Left ventricle myocardium superior (tissue), 1 donor: Measurements from ENCODE around the gene CYTH3. TPM values are rescaled to one million over a fixed set of nuclear protein-coding genes. Genes with fewer than 3 reads are reported as not detected.

Experiments used
- ATAC-seq: fragments of 200-7000 bp; cut with Tn5 transposase; one replicate; pipeline ENCODE4 v1.9.1; 2020; ENCODE audit warnings: mild to moderate bottlenecking, moderate library complexity
- DNase-seq: peaks from one replicate; pipeline ENCODE4 v3.0.0-alpha.2; 2020
- intact Hi-C: fragments of 100-400 bp; cut with micrococcal nuclease; formaldehyde crosslinking; loops from one replicate; pipeline ENCODE4 v1.11.0; 2022
- total RNA-seq: library from RNA; stranded (reverse); fragmentation: NEBNext Ultra II Directional; extraction: Animal tissue kit (Norgen Biotek cat#: 25700); gene quantifications from one replicate; pipeline ENCODE4 v1.2.1, GENCODE V29; 2021
- donor health status: DM: no; HTN: yes; CAD: no; lungs with severe emphysema.

Gene CYTH3
- total RNA-seq, 1 donor from 2014 or later, result 27.8 TPM

DNA sequence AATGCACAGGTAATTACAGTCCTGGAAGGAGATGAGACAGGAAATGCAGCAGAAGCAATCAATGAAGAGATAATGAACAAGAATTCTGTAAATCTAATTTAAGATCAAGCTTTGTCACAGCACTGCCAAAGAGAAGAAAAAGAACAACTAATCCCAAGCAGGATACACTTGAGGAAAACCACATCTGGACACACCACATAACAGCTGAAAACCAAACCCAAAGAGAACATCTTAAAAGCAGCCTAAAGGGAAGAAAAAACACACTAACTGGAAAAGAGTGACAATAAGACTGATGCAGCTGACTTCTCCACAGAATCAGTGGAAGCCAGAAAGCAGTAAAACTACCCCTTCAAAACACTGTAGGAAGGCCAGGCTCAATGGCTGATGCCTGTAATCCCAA is 10.2 kb downstream of the CYTH3 start:
- ATAC-seq, result no peak
- intact Hi-C loops, result loop anchor here (10.0 kb wide), 1 partner anchor 87 kb away; no protein-coding TSS in a partner anchor
- DNase-seq, result no peak

DNA sequence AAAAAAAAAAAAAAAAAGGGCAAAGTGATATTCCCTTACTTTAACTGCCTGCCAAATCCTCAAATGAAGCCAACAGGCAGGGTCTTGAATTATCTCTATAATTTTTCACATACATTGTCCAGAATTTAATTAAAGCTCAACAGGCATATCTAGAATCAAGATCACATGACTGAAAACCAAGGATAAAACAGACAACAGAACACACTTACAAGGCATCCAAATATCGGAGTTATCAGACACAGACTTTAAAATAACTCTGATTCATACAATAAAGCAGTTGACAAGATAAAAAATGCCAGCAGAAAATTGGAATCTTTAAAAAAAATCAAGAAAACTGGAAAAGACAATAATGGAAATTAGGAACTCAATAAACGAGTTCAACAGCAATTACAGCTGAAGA is 10.7 kb downstream of the CYTH3 start:
- intact Hi-C loops, result loop anchor here (10.0 kb wide), 1 partner anchor 87 kb away; no protein-coding TSS in a partner anchor
- DNase-seq, result no peak
- no peak for ATAC-seq

DNA sequence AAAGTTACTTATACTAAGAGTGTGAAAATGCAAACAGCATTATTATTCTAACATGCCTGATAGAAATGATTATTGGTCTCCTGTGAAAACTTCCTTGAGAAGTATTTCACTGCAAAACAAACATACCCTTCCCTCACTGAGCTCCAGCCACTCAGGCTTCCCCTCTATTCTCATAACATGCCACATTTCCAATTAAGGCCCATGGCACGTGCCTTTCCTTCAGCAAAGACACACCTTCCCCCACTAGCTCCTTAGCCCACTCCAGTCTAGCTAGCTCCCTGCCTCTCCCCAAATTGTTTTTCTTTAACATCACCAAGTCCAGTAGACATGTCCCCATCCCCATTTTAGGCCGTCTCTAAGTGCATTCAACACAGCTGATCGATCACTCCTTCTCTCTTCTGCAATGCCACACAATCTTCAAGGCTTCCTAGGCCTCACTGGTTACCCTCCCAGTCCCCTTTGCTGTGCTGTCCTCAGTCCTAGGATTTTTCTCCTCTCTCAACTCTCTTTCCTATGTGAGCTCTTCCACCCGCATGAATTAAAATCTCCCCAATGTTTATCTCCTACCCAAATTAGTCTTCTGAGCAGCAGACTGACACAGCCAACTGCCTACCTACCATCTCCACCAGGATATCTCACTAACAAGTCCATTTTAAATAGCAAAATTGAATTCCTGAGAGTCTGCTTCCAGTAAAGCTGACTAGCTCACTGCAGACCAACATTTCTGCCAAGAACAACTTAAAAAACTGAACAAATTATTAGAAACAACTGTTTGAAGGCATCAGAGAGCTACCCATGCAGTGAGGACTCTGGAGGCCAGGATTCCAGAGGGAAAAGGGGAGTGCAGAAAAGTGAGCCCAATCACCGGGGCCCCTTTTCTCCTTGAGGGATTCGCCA is 11.9 kb downstream of the CYTH3 start:
- no peak for DNase-seq
- intact Hi-C loops, result loop anchor here (10.0 kb wide), 1 partner anchor 86 kb away; no protein-coding TSS in a partner anchor
- ATAC-seq, result peak; percentile 40

DNA sequence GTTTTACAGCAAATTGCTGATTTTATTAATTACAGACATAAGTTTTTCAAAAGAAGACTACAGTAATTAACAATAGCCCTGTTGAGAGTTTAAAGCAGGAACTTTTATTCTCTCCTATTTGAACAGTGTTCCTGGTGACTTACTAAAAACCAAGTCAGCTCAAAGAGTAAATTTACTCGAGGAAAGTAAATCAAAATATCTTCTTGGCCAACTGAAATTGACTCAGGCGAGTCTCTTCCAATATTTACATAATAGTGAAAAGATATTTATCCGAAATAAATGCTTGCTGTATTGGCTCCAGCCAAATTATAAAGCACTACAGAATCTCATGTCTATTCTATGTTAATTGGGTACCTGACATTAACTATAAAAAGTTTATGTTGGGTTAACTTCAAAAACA is 13.2 kb downstream of the CYTH3 start:
- no peak for ATAC-seq
- DNase-seq, result no peak
- intact Hi-C loops, result no loop called here

DNA sequence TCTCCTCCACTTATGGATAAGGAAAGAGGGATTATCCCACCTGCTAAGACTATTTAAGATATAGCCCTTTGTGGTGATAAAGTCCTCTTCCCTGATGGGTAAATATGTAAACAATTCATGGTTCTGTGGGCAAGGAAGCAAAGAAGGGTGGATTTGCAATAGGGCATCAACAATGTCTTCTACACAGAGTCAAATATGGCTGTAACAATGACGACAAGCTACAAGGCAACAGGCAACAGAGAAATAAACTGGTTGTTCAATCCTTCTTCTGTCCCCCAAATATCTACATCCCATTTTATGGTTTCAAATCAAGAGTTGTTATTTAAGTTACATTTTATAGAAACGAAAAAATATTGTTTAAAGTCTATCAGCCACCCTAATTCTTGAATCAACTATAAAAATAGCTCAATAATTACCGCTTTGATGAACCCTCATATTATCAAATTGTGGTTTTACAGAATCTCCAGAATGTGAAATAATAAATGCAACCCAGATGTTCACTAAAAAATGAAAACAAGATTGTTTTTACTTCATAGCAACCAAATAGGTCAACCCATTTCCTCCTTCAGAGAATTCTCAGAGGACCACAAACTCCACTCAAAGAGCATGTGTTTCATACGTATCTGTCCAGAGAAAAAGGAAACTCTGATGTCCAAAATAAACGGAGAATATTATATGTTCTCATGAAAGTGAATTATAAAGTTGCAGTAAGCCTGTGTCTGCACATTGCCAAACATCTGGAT is 13.8 kb downstream of the CYTH3 start:
- intact Hi-C loops, result no loop called here
- ATAC-seq (peak; percentile 60), DNase-seq (no peak)

DNA sequence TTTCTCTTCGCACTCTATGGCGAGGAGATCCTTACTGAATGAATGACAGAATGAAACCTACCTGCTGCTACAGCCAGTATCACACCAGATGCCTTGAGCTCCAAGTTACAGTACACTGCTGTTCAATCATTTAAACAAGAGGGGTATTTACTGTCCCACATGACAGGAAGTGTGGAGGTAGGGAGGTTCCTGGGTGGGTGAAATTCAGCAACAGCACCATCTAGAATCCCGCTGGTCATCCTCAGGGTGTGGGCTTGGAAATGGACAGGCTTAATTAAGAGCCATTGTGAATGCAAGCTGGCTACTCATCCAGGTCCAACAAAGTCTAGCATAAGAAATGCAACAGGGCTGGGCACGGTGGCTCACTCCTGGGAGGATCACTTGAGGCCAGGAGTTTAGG is 14.7 kb downstream of the CYTH3 start:
- ATAC-seq (no peak), DNase-seq (no peak)
- intact Hi-C loops, result no loop called here

DNA sequence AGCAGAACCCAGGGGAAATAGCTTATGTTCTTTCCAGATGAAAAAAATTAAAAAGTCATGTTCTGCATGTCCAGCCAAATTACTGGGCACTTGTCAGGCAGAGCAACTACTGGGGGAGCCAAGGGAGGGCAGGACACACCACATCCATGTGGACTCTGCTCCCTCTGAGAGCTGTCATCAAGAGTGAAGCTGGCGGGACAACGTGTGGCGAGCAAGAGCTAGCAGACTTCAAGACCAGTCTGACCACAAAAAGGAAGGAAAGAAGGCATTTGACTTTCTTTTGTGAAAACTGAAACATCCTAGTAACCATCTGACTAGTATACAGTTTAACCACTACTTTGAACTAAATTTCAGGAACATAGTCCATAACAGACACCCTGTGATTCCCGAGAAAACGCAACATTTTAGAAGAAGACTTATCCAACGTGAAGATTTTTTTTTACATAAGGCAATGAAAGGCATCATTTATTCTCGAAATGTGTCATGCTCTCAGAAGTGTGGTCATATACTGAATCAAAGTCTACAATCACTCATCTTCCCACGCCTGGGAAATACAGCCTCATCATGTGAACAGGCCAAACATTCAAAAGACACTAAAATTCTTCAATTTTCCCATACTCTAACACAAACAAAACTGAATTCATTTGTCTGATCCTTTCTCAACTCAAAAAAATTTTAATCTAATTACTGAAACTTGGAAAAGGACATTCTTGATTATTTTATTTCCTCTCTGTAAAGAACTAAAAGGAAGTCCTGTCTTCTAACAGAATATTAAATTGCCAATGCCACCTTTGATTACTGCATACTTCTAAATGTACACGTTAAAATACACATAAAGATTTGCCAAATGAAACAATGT is 15.5 kb downstream of the CYTH3 start:
- DNase-seq (peak; percentile 79), ATAC-seq (peak; percentile 83)
- intact Hi-C loops, result no loop called here

DNA sequence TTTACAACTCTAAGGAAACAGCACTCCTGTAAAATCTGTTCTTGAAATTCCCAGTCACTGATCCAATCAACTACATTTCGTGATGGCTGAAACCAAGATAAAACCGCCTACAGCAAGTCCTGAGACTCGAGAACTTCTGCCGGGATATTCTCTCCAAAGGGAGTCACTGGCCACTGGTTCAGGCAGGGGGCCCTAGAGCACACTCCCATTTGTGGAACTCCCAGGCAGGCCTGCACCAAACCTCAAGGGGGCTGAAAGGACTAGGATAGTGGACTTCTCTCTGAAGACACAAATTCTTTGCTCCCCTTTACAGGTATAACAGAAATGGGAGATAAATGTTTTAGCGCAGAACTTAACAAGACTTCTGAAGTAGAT is 16.3 kb downstream of the CYTH3 start:
- intact Hi-C loops, result no loop called here
- DNase-seq (no peak), ATAC-seq (peak; percentile 41)

DNA sequence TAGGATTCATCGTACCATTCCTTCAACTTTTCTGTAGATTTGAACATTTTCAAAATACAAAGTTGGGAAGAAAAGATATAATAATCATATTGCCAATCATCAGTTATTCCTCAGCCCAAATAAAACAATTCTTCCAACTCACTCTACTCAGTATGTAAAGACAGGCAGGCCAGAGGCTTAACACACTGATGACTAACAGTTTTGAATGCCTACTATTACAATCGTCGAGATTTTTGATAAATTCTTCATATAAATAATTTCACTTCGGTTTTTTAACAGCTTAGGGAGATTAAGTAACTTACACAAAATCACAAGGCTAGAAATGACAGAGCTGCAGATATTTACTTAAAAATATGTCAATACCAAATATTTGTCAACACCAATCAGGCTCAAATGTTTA is 17.6 kb downstream of the CYTH3 start:
- intact Hi-C loops, result no loop called here
- ATAC-seq (no peak), DNase-seq (no peak)

DNA sequence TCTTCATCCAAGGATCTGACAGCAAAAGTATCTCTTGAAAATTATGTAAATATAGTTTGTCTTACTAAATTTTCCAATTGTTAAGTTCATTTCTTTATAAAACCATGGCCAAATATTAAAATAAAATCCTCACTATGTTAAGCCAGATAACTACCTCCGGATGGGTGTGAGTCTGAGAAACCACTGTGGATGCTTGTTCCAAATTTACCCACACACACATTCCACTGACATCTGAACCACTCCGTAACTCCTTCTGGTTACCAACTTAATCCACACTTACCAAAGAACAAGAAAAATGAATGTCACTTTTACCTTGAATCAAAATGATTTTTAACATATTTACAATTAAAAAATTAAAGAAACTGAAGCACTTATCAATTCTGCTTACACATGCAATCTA is 19.7 kb downstream of the CYTH3 start:
- intact Hi-C loops, result no loop called here
- ATAC-seq, result no peak
- no peak for DNase-seq

DNA sequence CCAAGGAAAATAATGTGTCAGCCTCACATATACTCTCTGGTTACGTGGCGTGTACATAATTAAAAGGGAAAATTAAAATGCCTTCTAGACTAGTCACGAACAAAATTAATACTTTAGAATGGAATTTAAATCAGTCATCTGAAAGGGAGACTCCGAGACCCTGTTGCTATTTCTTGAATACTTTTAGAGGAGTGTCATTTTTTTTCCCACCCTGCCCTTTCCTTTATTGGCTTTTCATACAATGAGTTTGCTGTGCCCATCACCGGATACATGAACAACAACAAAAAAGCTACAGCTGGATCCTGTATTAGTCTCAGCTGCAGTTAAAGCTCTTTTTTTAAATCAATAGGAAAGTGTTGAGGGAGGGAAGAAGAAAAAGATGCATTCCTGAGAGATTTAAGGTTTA is 20.1 kb downstream of the CYTH3 start:
- intact Hi-C loops, result no loop called here
- ATAC-seq (no peak), DNase-seq (no peak)

DNA sequence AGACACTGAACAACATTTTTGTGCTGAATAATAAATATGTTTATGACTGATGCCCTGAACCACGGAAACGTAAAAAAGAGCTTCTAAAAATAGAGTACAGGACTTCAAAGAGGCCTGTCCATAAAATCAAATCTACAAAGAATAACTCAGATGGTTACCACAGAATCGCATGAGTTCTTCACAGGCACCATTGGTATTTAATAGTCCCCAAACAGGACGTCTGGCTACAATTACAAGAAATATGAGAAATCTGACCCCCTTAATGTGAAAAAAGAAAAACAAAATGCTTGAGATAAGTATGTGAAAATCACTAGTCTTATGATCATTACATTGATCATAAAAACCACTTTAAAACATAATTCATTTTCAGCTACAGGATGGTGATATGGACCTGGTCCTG is 20.8 kb downstream of the CYTH3 start:
- no peak for ATAC-seq
- intact Hi-C loops, result no loop called here
- DNase-seq, result no peak

DNA sequence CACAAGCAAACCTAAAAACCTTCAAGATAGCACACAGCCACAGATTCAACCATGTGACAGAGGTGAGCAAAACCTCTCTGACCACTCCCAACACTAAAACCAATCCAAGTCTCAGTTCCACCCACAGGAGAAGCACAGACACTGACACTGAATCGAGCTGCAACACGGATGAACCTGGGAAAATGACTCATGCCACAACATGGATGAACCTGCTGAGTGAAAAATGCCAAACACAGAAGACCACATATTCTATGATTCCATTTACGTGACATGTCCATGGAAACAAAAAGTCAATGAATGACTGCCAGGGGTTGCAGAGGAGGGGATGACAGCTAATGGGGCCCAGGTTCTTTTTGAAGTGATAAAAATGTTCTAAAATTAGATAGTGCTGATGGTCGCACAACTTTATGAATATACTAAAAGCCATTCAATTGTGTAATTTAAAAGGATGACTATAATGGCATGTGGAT is 22.0 kb downstream of the CYTH3 start:
- peak; percentile 42 for ATAC-seq
- intact Hi-C loops, result no loop called here
- no peak for DNase-seq

DNA sequence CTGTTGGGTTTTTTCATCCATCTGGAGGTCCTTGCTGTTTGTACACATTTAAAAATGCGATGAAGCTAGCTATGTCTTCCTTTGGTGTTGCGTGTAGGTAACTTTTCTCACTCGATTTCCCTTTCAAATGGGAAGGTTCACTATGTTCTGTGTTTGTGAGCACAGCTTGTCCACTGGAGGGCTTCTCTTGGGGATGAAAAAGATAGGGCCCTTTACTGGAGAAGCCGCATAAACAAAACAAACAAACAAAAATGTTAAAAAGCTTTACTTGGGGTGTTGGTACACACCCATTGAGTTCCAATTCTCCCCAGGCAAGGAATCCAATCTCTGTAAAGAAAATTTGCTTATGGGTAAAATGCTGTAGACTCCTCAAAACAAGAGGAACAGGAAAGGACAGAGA is 23.4 kb downstream of the CYTH3 start:
- no peak for ATAC-seq
- intact Hi-C loops, result no loop called here
- DNase-seq, result no peak

DNA sequence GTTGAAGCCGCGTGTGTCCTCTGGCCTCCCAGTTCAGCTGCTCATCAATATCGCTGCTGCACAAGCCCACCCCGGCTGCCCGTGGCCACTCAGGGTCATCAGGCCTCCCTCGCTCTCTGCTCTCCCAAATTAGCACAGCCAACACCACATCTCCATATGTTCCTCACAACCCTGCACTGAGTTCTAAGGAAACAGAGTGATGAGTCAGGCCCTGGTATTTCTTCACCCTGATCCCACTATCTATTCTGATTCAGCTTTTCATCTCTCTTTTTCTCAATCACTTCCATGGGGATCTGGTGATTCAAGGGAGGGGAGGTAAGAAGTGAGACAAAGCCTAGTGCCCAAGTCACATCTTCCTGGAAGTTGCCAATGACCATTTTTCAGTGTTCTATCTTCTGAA is 23.8 kb downstream of the CYTH3 start:
- intact Hi-C loops, result no loop called here
- DNase-seq, result no peak
- peak; percentile 51 for ATAC-seq

DNA sequence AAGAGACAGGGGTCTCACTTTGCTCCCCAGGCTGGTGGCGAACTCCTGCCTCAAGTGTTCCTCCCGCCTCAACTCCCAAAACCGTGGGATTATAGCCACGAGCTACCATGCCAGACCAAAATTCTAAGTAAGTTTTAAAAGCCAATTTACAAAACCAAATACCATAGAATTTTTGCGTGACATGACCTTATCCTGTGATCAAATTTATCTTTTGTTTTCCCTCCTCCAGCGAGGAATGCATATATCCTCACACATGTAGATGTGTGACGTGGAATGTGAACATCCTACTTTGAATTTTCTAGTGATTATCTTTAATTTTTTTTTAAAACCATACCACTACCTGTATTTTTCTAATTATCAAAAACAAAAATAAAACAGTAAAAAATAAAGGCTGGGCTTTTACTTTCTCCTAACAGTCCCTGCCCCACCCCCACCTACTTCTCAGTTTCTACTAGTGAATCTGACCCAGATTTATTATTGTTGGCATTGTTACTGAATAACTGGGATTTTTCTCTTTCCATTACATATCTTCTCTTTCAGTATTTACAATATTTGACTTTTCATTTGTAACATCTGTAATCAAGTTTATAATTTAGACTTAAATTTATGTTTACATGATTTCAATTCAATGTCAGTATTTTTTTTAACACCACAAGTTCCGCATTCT is 26.0 kb downstream of the CYTH3 start:
- no peak for ATAC-seq
- no peak for DNase-seq
- intact Hi-C loops, result no loop called here

DNA sequence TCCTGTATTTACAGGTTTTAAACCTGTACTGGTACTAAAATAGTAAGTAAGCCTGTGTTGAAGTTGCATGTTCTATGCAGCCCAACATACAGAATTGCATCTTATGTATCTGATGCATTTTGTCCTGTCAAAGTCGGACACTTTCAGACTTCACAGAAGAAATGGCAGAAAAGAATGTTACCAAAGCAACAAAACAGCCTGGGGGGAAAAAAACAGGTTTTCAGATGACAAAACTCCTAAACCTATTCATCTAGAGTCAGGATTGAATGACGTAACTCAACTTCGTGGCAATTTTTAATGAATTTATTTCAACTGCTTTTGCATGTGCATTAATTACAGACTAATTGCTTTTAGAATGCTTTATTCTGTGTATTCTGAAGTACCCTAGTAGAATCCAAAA is 28.4 kb downstream of the CYTH3 start:
- intact Hi-C loops, result no loop called here
- ATAC-seq (no peak), DNase-seq (no peak)

DNA sequence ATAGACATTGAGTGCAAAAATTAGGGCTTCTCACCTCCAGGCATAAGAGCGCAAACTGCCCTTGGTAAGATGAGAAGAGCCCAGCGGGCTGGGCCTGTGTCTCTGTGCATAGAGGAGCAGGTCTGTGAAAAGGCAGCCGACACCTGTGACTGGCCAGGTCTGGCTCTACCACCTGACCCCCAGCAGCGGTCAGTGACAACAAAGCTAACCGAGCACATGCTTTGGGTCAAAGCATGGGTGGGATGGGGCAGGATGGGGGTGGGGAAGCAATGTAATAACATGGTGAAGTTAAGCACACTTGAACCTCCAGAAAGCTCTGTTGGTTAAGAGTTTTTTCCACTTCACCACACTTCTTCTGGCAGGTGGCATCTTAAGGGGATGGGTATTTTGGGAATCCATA is 29.3 kb downstream of the CYTH3 start:
- intact Hi-C loops, result no loop called here
- ATAC-seq, result no peak
- no peak for DNase-seq

DNA sequence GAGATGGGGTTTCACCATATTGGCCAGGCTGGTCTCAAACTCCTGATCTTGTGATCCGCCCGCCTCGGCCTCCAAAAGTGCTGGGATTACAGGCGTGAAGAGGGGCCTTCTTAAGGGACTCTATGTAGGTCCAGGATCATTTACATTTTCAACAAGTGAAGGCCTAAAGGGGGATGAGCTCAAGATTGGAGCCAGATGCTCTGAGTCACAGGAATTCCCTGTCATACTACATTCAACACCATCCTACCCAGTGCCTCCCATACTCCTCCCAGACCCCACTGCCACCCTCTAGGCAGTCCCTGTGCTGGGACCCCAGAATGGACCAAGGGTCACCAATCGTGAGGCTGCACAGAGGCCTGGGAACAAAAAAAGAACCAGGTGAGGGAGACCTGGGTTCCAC is 29.9 kb downstream of the CYTH3 start:
- ATAC-seq, result no peak
- intact Hi-C loops, result no loop called here

More for the DNA sequence above, 29.9 kb downstream of the CYTH3 start:
- DNase-seq, result no peak
